GM18909 (cell line): ENCODE results near the gene GRM4.

Source experiments
- ATAC-seq: cut with Tn5 transposase; IDR thresholded peaks from one replicate; pipeline ENCODE4 v1.9.1; 2021; ENCODE audit warnings: mild to moderate bottlenecking; ENCODE audit not compliant: unreplicated experiment, poor library complexity

The GRM4 gene

GRCh38 chr6:34066772-34067770 is 78.8 kb downstream of the GRM4 start:
- ATAC-seq: no peak

DNA sequence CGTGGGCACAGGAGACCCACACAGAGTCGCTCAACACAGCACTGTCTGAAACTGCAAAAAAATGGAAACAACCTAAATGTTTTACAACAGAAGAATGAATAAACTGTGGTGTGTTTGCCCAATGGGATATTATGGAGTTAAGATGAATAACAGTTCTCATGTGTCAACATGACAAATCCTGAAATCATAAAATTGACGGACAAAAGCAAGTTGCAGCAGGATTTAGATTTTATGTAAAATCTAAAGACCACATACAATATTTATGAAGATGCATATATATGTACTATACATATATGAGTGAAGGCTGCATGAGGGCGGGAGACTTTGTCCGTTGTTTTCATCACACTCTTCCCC is 79.7 kb downstream of the GRM4 start:
- no peak for ATAC-seq

GRCh38 chr6:34065466-34066217 is 80.2 kb downstream of the GRM4 start:
- no peak for ATAC-seq

DNA sequence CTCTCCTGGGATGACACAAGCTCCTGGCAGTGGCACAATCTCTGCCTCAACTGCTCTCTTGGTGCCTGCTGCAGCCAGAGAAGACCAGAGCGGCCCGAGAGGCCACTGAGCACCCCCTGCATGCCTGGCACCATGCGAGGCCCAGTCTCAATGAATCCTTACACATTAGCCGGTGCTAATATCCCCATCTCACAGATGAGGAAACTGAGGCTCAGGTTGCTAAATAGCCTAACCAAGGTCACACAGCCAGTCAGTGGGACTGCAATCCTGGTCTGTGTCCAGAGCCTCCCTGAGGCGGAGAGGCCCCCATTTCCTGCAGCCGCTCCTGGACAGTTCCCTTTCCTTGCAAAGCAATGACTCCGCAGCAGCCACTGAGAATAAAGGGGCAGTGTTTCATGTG is 81.2 kb downstream of the GRM4 start:
- ATAC-seq: no peak

GRCh38 chr6:34063651-34064050 is 82.2 kb downstream of the GRM4 start:
- no peak for ATAC-seq

DNA sequence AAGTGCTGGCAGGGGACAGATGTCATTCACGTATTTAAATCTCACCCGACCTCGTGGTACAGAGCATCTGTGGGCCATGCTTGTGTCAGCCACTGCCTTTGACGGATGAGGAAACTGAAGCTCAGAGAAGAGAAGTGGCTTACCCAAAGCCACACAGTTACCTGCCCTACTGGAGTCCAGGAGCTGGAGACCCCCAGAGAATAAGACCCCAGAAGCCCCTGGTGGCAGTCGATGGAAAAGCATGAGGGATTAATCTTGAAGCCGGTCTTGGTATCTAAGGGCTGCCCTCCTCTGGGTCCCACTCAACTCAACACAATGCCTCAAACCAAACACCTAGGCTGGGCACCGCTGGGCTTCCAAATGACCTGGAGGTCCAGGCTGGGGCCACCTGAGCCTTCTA is 83.1 kb downstream of the GRM4 start:
- no peak for ATAC-seq

- no peak for ATAC-seq
Measured at GRCh38 chr6:34062156-34062555, 83.7 kb downstream of the GRM4 start.

GRCh38 chr6:34061348-34061747 is 84.5 kb downstream of the GRM4 start:
- no peak for ATAC-seq

DNA sequence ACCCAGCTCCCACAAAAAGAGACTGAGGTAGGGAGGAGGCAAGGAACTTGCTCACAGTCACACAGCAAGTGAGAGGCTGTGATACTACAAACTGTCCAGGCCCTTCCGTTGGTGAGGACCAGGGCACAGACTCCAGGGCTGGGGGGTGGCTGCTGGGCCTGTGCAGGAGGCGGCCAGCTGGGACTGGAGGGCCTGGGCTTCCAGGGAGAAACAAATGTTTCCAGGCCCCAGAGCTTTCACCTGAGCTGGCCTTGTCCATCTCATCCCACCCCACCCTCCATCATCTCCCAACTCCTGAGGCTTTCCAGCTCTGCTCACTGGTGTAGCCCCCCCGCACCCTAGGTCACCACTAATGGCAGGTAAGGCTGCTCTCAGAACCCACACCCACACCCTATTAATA is 86.0 kb downstream of the GRM4 start:
- no peak for ATAC-seq

DNA sequence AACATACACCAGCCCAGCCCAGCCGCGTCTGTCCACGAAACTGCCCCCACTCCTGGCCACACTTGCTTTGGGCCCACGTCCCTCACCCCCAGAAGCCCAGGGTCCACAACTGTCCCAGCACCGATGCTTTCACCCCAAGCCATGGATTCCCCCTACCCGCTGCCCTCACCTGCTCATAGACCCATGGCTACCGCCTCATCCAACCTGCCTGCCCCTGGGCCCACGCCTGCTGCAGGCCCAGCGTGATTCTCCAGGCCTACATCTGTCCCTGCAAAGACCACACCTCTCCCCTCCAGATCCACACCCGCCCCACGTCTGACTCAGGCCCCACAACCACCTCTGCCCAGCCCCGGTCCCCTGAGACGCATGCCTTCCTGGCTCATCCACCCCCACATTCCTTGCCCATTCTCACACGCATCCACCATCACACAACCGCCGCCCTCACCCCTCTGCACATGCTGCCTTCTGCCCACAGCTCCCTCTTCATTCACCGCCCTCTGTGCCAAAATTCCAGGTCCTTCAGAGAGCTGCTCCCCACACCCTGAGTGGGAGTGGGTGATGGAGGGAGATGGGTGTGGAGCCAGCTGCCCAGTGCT is 86.7 kb downstream of the GRM4 start:
- ATAC-seq: no peak

GRCh38 chr6:34057790-34058189 is 88.1 kb downstream of the GRM4 start:
- ATAC-seq: no peak

GRCh38 chr6:34057191-34057590 is 88.7 kb downstream of the GRM4 start:
- no peak for ATAC-seq

GRCh38 chr6:34056305-34057108 is 89.4 kb downstream of the GRM4 start:
- no peak for ATAC-seq

- ATAC-seq: no peak
Measured at GRCh38 chr6:34055223-34055933, 90.5 kb downstream of the GRM4 start.

DNA sequence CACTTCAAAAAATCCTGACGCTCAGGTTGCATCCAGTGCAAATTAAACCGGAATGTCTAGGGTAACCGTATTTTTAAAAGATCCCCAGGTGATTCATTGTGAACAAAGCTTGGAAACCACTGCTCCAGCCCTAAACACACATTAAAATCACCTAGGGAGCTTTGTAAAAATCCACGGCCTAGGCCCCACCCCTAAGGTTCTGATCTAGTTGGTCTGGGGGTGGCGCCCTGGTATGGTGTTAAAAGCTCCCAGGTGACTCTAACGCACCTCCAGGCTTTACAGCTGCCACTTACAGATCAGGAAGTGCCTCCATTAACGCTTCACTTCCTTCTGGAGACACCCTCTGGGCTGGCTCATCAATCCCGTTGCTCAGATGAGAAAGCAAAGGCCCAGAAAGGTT is 92.2 kb downstream of the GRM4 start:
- no peak for ATAC-seq

DNA sequence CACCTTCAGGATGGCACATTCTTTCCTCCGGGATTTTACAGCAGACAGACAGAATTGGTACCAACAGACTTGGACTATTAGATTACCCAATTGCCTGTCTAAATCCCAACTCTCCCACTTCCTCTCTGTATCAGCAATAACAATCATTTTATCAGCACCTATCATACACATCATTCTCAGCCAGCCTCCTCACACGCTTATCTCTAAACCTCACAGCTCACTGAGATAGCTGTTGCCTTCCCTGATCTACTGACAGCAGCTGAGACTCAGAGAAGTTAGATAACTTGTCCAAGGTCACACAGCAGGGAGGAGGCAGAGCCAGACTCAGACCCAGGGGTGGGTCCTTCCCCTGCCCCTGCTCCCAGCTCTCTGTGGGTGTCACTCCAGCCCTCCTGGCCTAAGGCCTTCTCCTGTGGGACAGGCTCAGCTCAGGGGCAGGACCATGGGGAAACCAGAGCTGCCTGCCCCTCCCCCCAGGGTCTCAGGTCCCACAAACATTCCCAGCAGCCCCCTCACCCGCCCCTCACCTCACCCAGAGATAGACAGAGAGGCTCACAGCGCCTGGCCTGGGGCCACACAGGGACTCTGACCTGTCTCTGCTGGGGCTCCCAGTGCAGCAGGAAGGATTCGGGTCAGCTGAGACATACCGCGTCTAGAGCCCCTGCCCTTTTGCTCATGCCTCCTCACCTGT is 92.8 kb downstream of the GRM4 start:
- no peak for ATAC-seq

- ATAC-seq: no peak
Measured at GRCh38 chr6:34052071-34052825, 93.6 kb downstream of the GRM4 start.

DNA sequence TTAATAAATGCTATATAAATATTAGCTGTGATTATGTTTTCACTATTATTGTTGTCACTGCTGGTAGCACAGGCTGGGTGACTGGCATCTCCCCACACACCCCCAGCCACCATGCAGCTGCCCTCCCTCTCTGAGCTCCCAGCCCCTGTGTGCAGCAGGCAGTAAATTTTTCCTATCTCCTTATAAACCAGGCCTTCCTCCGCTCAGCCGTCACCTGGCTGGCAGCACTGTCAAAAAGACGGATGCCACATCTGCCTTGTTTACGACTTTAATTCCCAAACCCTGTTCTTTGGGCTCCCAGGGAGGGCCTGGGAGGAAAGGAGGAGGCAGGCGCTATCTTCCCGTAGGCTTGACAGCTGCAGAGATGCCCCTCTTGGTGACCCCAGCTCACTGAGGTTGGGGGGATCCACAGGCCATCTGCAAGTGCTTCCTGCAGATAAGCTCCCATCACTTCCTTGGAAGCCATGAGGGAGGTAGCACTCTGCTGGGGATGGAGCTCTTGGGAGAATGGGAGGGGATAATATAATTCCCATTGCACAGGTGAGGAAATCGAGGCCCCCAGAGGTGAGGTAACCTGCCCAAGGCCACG is 94.5 kb downstream of the GRM4 start:
- no peak for ATAC-seq
